Prostate gland (tissue), 2 donors: ENCODE results near the gene SPOCK1. TPM values are rescaled to one million over a fixed set of nuclear protein-coding genes. Genes with fewer than 3 reads are reported as not detected.

Experiments
- DNase-seq: peaks from one replicate; pipeline ENCODE4 v3.0.0-alpha.2; 2019; ENCODE audit warnings: low spot score
- H3K27ac ChIP-seq, 2 donors: fragments of 200-600 bp; sonication (generic); 2 replicates each; pipeline ENCODE4 v1.5.1; 2017 to 2019
- H3K27me3 ChIP-seq: fragments of 200-600 bp; sonication (generic); replicated peaks from 2 replicates; pipeline ENCODE4 v1.5.1; 2019; ENCODE audit not compliant: insufficient read depth
- H3K36me3 ChIP-seq, 2 donors: fragments of 200-600 bp; sonication (generic); 1 replicate in 1 of 2; 2 replicates in 1 of 2; pipeline versions ENCODE4 v1.5.1 to v1.8.1; 2017 to 2019
- H3K4me1 ChIP-seq: fragments of 200-600 bp; sonication (generic); replicated peaks from 2 replicates; pipeline ENCODE4 v1.5.1; 2019
- H3K4me3 ChIP-seq, 2 donors: fragments of 200-600 bp; sonication (generic); 2 replicates each; pipeline ENCODE4 v1.5.1; 2017 to 2019
- H3K9me3 ChIP-seq: fragments of 200-600 bp; sonication (generic); 2 replicates; pipeline ENCODE4 v1.5.1; 2017
- CTCF ChIP-seq, 4 experiments: fragments of 200-600 bp in 2 of 4; fragments of 450-650 bp in 2 of 4; sonication (generic) in 2 of 4; IDR thresholded peaks; 1 replicate in 3 of 4; 2 replicates in 1 of 4; pipeline ENCODE4 v1.5.1; 2016 to 2019; ENCODE audit warnings: antibody characterized with exemption in 4 of 4, mild to moderate bottlenecking in 2 of 4, moderate library complexity in 2 of 4
- POLR2A ChIP-seq: fragments of 450-650 bp; IDR thresholded peaks from one replicate; pipeline ENCODE4 v1.6.1; 2016; ENCODE audit warnings: antibody characterized with exemption, mild to moderate bottlenecking
- POLR2AphosphoS5 ChIP-seq: sonication (generic); formaldehyde crosslinking; IDR thresholded peaks from one replicate; pipeline ENCODE4 v1.6.1; 2017; ENCODE audit warnings: antibody characterized with exemption
- WGBS: methylation state at CpG from one replicate; pipeline ENCODE4 v1.1.5; 2018; 5-methylcytosine and 5-hydroxymethylcytosine counted together
- intact Hi-C: fragments of 100-400 bp; cut with DNase I; formaldehyde crosslinking; loops from one replicate; pipeline ENCODE4 v1.14.2; 2022
- total RNA-seq, 2 donors: library from RNA; depleted of rRNA; stranded (reverse); fragments of >200 nt; gene quantifications; one replicate each; pipeline ENCODE4 v1.1.0, GENCODE V29; 2016

SPOCK1 gene
- total RNA-seq, 2 donors from 2014 or later: 89.4 to 92.9 TPM

DNA sequence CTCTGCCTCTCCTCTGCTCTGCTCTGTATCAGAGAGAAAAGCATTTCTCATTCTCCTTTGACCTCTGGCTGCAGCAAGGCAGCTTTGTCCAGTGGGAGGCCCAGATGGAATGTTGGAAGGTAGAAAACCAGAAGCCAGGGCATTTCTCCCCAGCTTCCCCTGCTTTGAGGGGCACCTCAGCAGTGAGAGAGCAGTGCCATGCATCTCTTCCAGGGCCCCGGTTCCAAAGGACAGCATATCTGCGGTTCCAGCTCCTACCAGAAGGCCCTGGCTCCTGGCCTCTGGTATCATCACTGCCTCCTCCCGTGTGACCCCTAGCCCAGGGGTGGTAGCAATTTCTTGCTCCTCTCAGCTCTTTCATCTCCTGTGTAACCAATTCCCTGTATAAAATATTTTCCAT is 190.8 kb downstream of the SPOCK1 start:
- intact Hi-C loops: no loop called here
- H3K27me3 ChIP-seq: no peaks in the 10 kb centered on the region
- WGBS: 92% methylated on average over 3 of the region's 3 CpGs
- H3K9me3 ChIP-seq: no peaks in the 10 kb centered on the region
- peak overlapping the region in 1 of 2 donors; percentile 7 for H3K27ac ChIP-seq
- TF ChIP-seq POLR2AphosphoS5: no peak
- TF ChIP-seq CTCF (IDR thresholded peaks at IDR 0.05): no peak
- TF ChIP-seq POLR2A: no peak
- H3K36me3 ChIP-seq: no peaks in the 10 kb centered on the region
- peaks cover 4% of the 10 kb centered on the region for H3K4me1 ChIP-seq
- no peak overlapping the region for H3K4me3 ChIP-seq
- DNase-seq: no peak

DNA sequence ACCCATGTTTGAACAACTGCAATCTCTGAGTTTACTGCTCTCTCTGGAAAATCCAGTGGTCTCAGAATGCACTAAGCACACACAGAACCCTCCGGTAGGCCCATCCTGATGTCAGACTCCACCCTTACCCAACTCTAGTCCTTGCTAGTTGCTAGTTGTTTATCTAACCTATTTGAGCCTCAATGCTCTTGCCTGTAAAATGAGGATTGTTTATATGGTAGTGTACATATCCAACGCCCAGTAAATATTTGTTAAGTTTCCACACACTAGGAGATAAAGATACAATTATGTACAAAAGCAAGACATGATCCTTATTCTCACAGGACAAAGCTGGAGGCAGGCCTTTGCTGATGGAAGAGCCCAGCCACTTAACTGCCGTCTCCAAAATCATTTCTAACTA is 192.2 kb downstream of the SPOCK1 start:
- H3K9me3 ChIP-seq: no peaks in the 10 kb centered on the region
- H3K4me3 ChIP-seq: no peak overlapping the region
- no peaks in the 10 kb centered on the region for H3K27me3 ChIP-seq
- H3K36me3 ChIP-seq: no peaks in the 10 kb centered on the region
- peak overlapping the region in 1 of 2 donors; percentile 58 for H3K27ac ChIP-seq
- intact Hi-C loops: no loop called here
- H3K4me1 ChIP-seq: peaks cover 4% of the 10 kb centered on the region
- DNase-seq: peak; percentile 36
- TF ChIP-seq POLR2AphosphoS5 (peak; percentile 86), POLR2A (no peak), CTCF (IDR thresholded peaks at IDR 0.05) (no peak)
- WGBS: 62% methylated on average over 3 of the region's 3 CpGs

- H3K4me1 ChIP-seq: peaks cover 6% of the 10 kb centered on the region
- no peaks in the 10 kb centered on the region for H3K36me3 ChIP-seq
- no peaks in the 10 kb centered on the region for H3K27me3 ChIP-seq
- WGBS: 87% methylated on average over 8 of the region's 8 CpGs
- DNase-seq: no peak
- H3K4me3 ChIP-seq: no peak overlapping the region
- no peaks in the 10 kb centered on the region for H3K9me3 ChIP-seq
- intact Hi-C loops: no loop called here
- TF ChIP-seq CTCF (IDR thresholded peaks at IDR 0.05) (no peak), POLR2AphosphoS5 (peak; percentile 46)
- H3K27ac ChIP-seq: peak overlapping the region in 1 of 2 donors; percentile 58
Measured at GRCh38 chr5:137305971-137306602, 193.0 kb downstream of the SPOCK1 start.

DNA sequence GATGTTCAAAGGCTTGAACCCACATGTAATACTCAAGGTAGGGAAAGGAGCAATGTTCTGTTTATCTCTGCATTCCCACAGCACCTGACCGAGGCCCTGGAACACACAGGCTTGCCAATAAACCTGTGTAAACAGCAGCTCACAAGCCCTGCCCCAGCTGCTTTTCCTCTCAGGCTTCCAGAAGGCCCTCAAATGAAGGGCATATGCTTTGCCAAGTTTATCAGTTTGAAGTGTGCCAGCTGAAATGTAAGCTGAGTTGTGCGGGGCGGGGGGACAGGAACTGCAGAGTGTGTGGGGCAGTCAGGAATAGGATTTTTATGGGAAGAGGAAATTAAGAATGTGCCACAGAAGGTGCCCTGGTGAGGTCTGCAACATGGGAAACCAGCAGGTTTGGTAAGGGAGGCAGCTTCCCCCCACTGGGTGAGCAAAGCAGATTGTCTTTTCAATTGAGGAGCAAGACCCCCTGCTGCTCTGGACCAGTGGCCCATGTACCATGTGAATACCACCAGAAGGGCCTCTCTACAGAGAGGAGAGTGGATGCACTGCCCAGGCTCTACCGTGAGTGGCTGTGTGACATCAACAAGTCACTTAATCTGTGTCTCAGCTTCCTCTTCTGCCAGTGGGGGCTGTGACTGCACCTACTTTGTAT is 194.8 kb downstream of the SPOCK1 start:
- 58% methylated on average over 4 of the region's 4 CpGs for WGBS
- no peaks in the 10 kb centered on the region for H3K27me3 ChIP-seq
- H3K9me3 ChIP-seq: no peaks in the 10 kb centered on the region
- H3K4me1 ChIP-seq: peaks cover 6% of the 10 kb centered on the region
- no peak overlapping the region for H3K4me3 ChIP-seq
- peak; percentile 91 for DNase-seq
- H3K27ac ChIP-seq: no peak overlapping the region
- H3K36me3 ChIP-seq: no peaks in the 10 kb centered on the region
- TF ChIP-seq CTCF (IDR thresholded peaks at IDR 0.05) (no peak), POLR2A (no peak), POLR2AphosphoS5 (peak; percentile 93)
- intact Hi-C loops: no loop called here

GRCh38 chr5:137303509-137303908 is 195.6 kb downstream of the SPOCK1 start:
- Histone ChIP-seq H3K36me3 (no peaks in the 10 kb centered on the region), H3K4me1 (peaks cover 6% of the 10 kb centered on the region), H3K9me3 (no peaks in the 10 kb centered on the region), H3K27ac (no peak overlapping the region), H3K4me3 (no peak overlapping the region), H3K27me3 (no peaks in the 10 kb centered on the region)
- 85% methylated on average over 5 of the region's 5 CpGs for WGBS
- intact Hi-C loops: no loop called here
- no peak for DNase-seq
- TF ChIP-seq CTCF (IDR thresholded peaks at IDR 0.05): no peak
- no peak for TF ChIP-seq POLR2AphosphoS5
- no peak for TF ChIP-seq POLR2A
